PC-9 (cell line): ENCODE results near the gene SRGAP1. TPM values are rescaled to one million over a fixed set of nuclear protein-coding genes. Genes with fewer than 3 reads are reported as not detected.

Source experiments
- BruUV-seq: library from RNA; stranded (reverse); fragments of 400-500 nt; replicated peaks from 2 replicates; lab custom pipeline; 2021; lab: Mats Ljungman, UMichigan
- CTCF ChIA-PET: fragments of 300-600 bp; sonication (Branson Sonifier 250); formaldehyde crosslinking; loops from one replicate; lab custom pipeline; 2022; ENCODE audit warnings: antibody characterized with exemption; lab: Charles Lee
- POLR2A ChIA-PET: fragments of 300-600 bp; sonication (Branson Sonifier 250); formaldehyde crosslinking; loops from one replicate; lab custom pipeline; 2022; ENCODE audit warnings: antibody characterized with exemption; ENCODE audit not compliant: unreplicated experiment; lab: Charles Lee
- DNase-seq, 2 experiments: peaks; one replicate each; pipeline versions ENCODE4 v3.0.0 to v3.0.0-alpha.2; 2015 to 2022; ENCODE audit warnings: mixed read lengths in 1 of 2
- H2AFZ ChIP-seq: fragments of 200-600 bp; sonication (generic); 2 replicates; pipeline ENCODE4 v1.8.1; 2017; ENCODE audit warnings: antibody characterized with exemption
- H3F3A ChIP-seq: fragments of 200-600 bp; sonication (generic); 2 replicates; pipeline ENCODE4 v1.8.1; 2017; ENCODE audit warnings: antibody characterized with exemption, mild to moderate bottlenecking, low read depth; ENCODE audit not compliant: insufficient read depth
- H3K27ac ChIP-seq: fragments of 200-600 bp; sonication (generic); 2 replicates; pipeline ENCODE4 v1.6.1; 2016; ENCODE audit warnings: mixed run types
- H3K27me3 ChIP-seq: fragments of 200-600 bp; sonication (generic); 2 replicates; pipeline ENCODE4 v1.6.1; 2016; ENCODE audit warnings: low read depth, mixed run types; ENCODE audit not compliant: insufficient read depth
- H3K36me3 ChIP-seq: fragments of 200-600 bp; sonication (generic); 2 replicates; pipeline ENCODE4 v1.6.1; 2016; ENCODE audit warnings: low read depth, mixed run types
- H3K4me1 ChIP-seq: fragments of 200-600 bp; sonication (generic); replicated peaks from 2 replicates; pipeline ENCODE4 v1.6.1; 2016; ENCODE audit warnings: mixed run types; ENCODE audit not compliant: insufficient read depth
- H3K4me2 ChIP-seq: fragments of 200-600 bp; sonication (generic); 2 replicates; pipeline ENCODE4 v1.6.1; 2017; ENCODE audit warnings: mixed run types
- H3K4me3 ChIP-seq: fragments of 200-600 bp; sonication (generic); 2 replicates; pipeline ENCODE4 v1.6.1; 2016; ENCODE audit warnings: mixed run types
- H3K79me2 ChIP-seq: fragments of 200-600 bp; sonication (generic); 2 replicates; pipeline ENCODE4 v1.6.1; 2017; ENCODE audit warnings: low read depth, mixed run types
- H3K9me2 ChIP-seq: fragments of 200-600 bp; sonication (generic); 2 replicates; pipeline ENCODE4 v1.8.1; 2017; ENCODE audit warnings: mild to moderate bottlenecking; ENCODE audit not compliant: insufficient read depth
- H3K9me3 ChIP-seq: fragments of 200-600 bp; sonication (generic); 2 replicates; pipeline ENCODE4 v1.8.1; 2016; ENCODE audit warnings: low read depth; ENCODE audit not compliant: insufficient read depth
- H4K20me1 ChIP-seq: fragments of 200-600 bp; sonication (generic); 2 replicates; pipeline ENCODE4 v1.8.1; 2017; ENCODE audit not compliant: insufficient read depth
- CTCF ChIP-seq: fragments of 200-600 bp; sonication (generic); conservative IDR thresholded peaks from 2 replicates; pipeline ENCODE4 v1.6.1; 2017; ENCODE audit warnings: mixed run types, antibody characterized with exemption, mild to moderate bottlenecking, moderate library complexity
- EZH2 ChIP-seq: fragments of 200-600 bp; sonication (generic); IDR thresholded peaks from 2 replicates; pipeline ENCODE4 v1.8.0; 2017; ENCODE audit warnings: antibody characterized with exemption, low read depth
- intact Hi-C: fragments of 100-400 bp; cut with micrococcal nuclease; formaldehyde crosslinking; loops from one replicate; pipeline ENCODE4 v1.10.0; 2022; ENCODE audit not compliant: unreplicated experiment
- total RNA-seq: library from RNA; stranded (reverse); gene quantifications from 2 replicates; pipeline ENCODE4 v1.2.3, GENCODE V29; 2021

SRGAP1 gene
- total RNA-seq, 1 experiment from 2014 or later, result 24.5 TPM

GRCh38 chr12:64085996-64086395 lies 241.5 kb downstream of the SRGAP1 start:
- no peaks in the 10 kb centered on the region for H3K27me3 ChIP-seq
- TF ChIP-seq CTCF, result no peak
- no peak for TF ChIP-seq EZH2
- no peaks in the 10 kb centered on the region for H3K9me3 ChIP-seq
- no peak overlapping the region for H2AFZ ChIP-seq
- H3K4me1 ChIP-seq, result peaks cover 52% of the 10 kb centered on the region
- ChIA-PET CTCF (interaction anchor here (0.6 kb wide), 1 partner anchor 101 kb away, joined by 10 read pairs; no protein-coding TSS in a partner anchor), POLR2A (interaction anchor here (0.7 kb wide), 1 partner anchor 173 kb away, joined by 23 read pairs; no protein-coding TSS in a partner anchor)
- H3K4me2 ChIP-seq, result no peak overlapping the region
- peaks cover 11% of the 10 kb centered on the region; the same call in 1 of the 2 replicates for H3K79me2 ChIP-seq
- intact Hi-C loops, result loop anchor here (5.0 kb wide), 3 partner anchors 96 to 239 kb away; partner anchors contain the start of gene KICS2
- no peaks in the 10 kb centered on the region for H3K9me2 ChIP-seq
- peaks cover 34% of the 10 kb centered on the region for H3F3A ChIP-seq
- DNase-seq, result no peak
- no peaks in the 10 kb centered on the region for H4K20me1 ChIP-seq
- H3K36me3 ChIP-seq, result peaks cover 35% of the 10 kb centered on the region
- no TSS peak for BruUV-seq
- no peak overlapping the region for H3K27ac ChIP-seq
- H3K4me3 ChIP-seq, result no peak overlapping the region

- intact Hi-C loops, result loop anchor here (5.0 kb wide), 3 partner anchors 95 to 240 kb away; partner anchors contain the start of gene KICS2
- Histone ChIP-seq H3K79me2 (peaks cover 14% of the 10 kb centered on the region; the same call in 1 of the 2 replicates), H3K4me3 (no peak overlapping the region), H4K20me1 (no peaks in the 10 kb centered on the region), H3K36me3 (peaks cover 32% of the 10 kb centered on the region), H3K27me3 (no peaks in the 10 kb centered on the region), H3K9me2 (no peaks in the 10 kb centered on the region), H3F3A (peaks cover 34% of the 10 kb centered on the region), H3K9me3 (no peaks in the 10 kb centered on the region), H3K27ac (peak overlapping the region; percentile 28; the same call in 1 of the 2 replicates), H3K4me1 (peaks cover 42% of the 10 kb centered on the region), H2AFZ (no peak overlapping the region), H3K4me2 (no peak overlapping the region)
- no TSS peak for BruUV-seq
- ChIA-PET POLR2A (no interaction called here), CTCF (no interaction called here)
- no peak for DNase-seq
- TF ChIP-seq CTCF (no peak), EZH2 (no peak)
Observed at GRCh38 chr12:64086946-64087345, 242.4 kb downstream of the SRGAP1 start.

- H3K4me1 ChIP-seq, result peaks cover 40% of the 10 kb centered on the region
- peak overlapping the region; percentile 67 for H3K4me2 ChIP-seq
- H3K27me3 ChIP-seq, result no peaks in the 10 kb centered on the region
- H3K4me3 ChIP-seq, result no peak overlapping the region; the same call in 1 of the 2 replicates
- DNase-seq, result no peak
- H3F3A ChIP-seq, result peaks cover 34% of the 10 kb centered on the region
- TF ChIP-seq EZH2, result no peak
- no peak for TF ChIP-seq CTCF
- BruUV-seq, result no TSS peak
- H3K27ac ChIP-seq, result peak overlapping the region; percentile 89
- peaks cover 14% of the 10 kb centered on the region; the same call in 1 of the 2 replicates for H3K79me2 ChIP-seq
- H4K20me1 ChIP-seq, result no peaks in the 10 kb centered on the region
- ChIA-PET CTCF (no interaction called here), POLR2A (interaction anchor here (0.6 kb wide), 1 partner anchor 42 kb away, joined by 3 read pairs; no protein-coding TSS in a partner anchor)
- no peaks in the 10 kb centered on the region for H3K9me2 ChIP-seq
- intact Hi-C loops, result loop anchor here (2.0 to 5.0 kb wide), 4 partner anchors 95 to 240 kb away; partner anchors contain the start of gene KICS2
- H2AFZ ChIP-seq, result no peak overlapping the region
- no peaks in the 10 kb centered on the region for H3K9me3 ChIP-seq
- H3K36me3 ChIP-seq, result peaks cover 27% of the 10 kb centered on the region
Observed at GRCh38 chr12:64087761-64088160, 243.3 kb downstream of the SRGAP1 start.
